NT2/D1 (cell line): ENCODE results near the gene ARMS2.

Experiments used
- DNase-seq: peaks from one replicate; pipeline ENCODE4 v3.0.0-alpha.2; 2011; ENCODE audit warnings: low read depth, low spot score
- H3K27me3 ChIP-seq: 2 replicates; pipeline ENCODE4 v1.6.0; 2011; ENCODE audit warnings: mild to moderate bottlenecking; ENCODE audit not compliant: insufficient read length, insufficient read depth
- H3K36me3 ChIP-seq: 2 replicates; pipeline ENCODE4 v1.6.1; 2011; ENCODE audit warnings: mild to moderate bottlenecking, low read length, mixed read lengths; ENCODE audit not compliant: insufficient read depth, insufficient read length
- H3K4me1 ChIP-seq: 2 replicates; pipeline ENCODE4 v1.5.1; 2011; ENCODE audit not compliant: insufficient read depth, insufficient read length
- H3K4me3 ChIP-seq: 2 replicates; pipeline ENCODE4 v1.5.1; 2011; ENCODE audit warnings: low read depth; ENCODE audit not compliant: insufficient read length
- H3K9ac ChIP-seq: 2 replicates; pipeline ENCODE4 v1.6.0; 2011; ENCODE audit warnings: low read depth; ENCODE audit not compliant: insufficient read length
- H3K9me3 ChIP-seq: 2 replicates; pipeline ENCODE4 v1.5.1; 2011; ENCODE audit warnings: mild to moderate bottlenecking, low read length; ENCODE audit not compliant: insufficient read depth
- SUZ12 ChIP-seq: IDR thresholded peaks from 2 replicates; pipeline ENCODE4 v1.6.1; 2011; ENCODE audit not compliant: insufficient read length, insufficient read depth; ENCODE audit errors: extremely low read depth
- YY1 ChIP-seq: IDR thresholded peaks from 2 replicates; pipeline ENCODE4 v1.6.1; 2011; ENCODE audit not compliant: insufficient read length, insufficient read depth
- ZNF274 ChIP-seq: IDR thresholded peaks from 2 replicates; pipeline ENCODE4 v1.6.1; 2011; ENCODE audit warnings: mild to moderate bottlenecking, low read depth, low read length

ARMS2 gene

GRCh38 chr10:122474131-122474818, 19.8 kb downstream of the ARMS2 start:
- H3K9ac ChIP-seq = no peak overlapping the region
- no peak overlapping the region for H3K4me3 ChIP-seq
- TF ChIP-seq ZNF274 (no peak), YY1 (no peak), SUZ12 (no peak)
- DNase-seq = no peak
- H3K27me3 ChIP-seq = no peaks in the 10 kb centered on the region
- H3K36me3 ChIP-seq = no peaks in the 10 kb centered on the region
- no peaks in the 10 kb centered on the region for H3K9me3 ChIP-seq
- peaks cover 6% of the 10 kb centered on the region for H3K4me1 ChIP-seq

- no peak overlapping the region for H3K9ac ChIP-seq
- no peak overlapping the region for H3K4me3 ChIP-seq
- no peaks in the 10 kb centered on the region for H3K9me3 ChIP-seq
- peaks cover 6% of the 10 kb centered on the region for H3K4me1 ChIP-seq
- DNase-seq = no peak
- no peaks in the 10 kb centered on the region for H3K36me3 ChIP-seq
- TF ChIP-seq YY1 = no peak
- no peak for TF ChIP-seq ZNF274
- H3K27me3 ChIP-seq = no peaks in the 10 kb centered on the region
Measured at GRCh38 chr10:122475100-122475499, 20.6 kb downstream of the ARMS2 start.

GRCh38 chr10:122475591-122476332, 21.3 kb downstream of the ARMS2 start:
- Histone ChIP-seq H3K36me3 (no peaks in the 10 kb centered on the region), H3K4me1 (peaks cover 6% of the 10 kb centered on the region), H3K9ac (no peak overlapping the region), H3K9me3 (no peaks in the 10 kb centered on the region), H3K4me3 (no peak overlapping the region), H3K27me3 (no peaks in the 10 kb centered on the region)
- TF ChIP-seq YY1 (no peak), ZNF274 (no peak), SUZ12 (no peak)
- DNase-seq = no peak

- Histone ChIP-seq H3K36me3 (no peaks in the 10 kb centered on the region), H3K9ac (no peak overlapping the region), H3K9me3 (peaks cover 4% of the 10 kb centered on the region; the same call in 1 of the 2 replicates), H3K4me1 (peaks cover 6% of the 10 kb centered on the region), H3K27me3 (no peaks in the 10 kb centered on the region), H3K4me3 (no peak overlapping the region)
- TF ChIP-seq YY1 = no peak
- no peak for TF ChIP-seq ZNF274
- no peak for TF ChIP-seq SUZ12
- no peak for DNase-seq
Measured at GRCh38 chr10:122476333-122476695, 21.9 kb downstream of the ARMS2 start.

GRCh38 chr10:122477436-122477835, 23.0 kb downstream of the ARMS2 start:
- TF ChIP-seq YY1 = no peak
- TF ChIP-seq ZNF274 = no peak
- no peak for TF ChIP-seq SUZ12
- H3K9ac ChIP-seq = no peak overlapping the region

GRCh38 chr10:122478971-122479370, 24.5 kb downstream of the ARMS2 start:
- no peak overlapping the region for H3K9ac ChIP-seq
- H3K4me1 ChIP-seq = peaks cover 5% of the 10 kb centered on the region
- no peak overlapping the region for H3K4me3 ChIP-seq
- TF ChIP-seq SUZ12 = no peak
- TF ChIP-seq ZNF274 = no peak
- TF ChIP-seq YY1 = no peak
- H3K36me3 ChIP-seq = no peaks in the 10 kb centered on the region
- H3K9me3 ChIP-seq = peaks cover 7% of the 10 kb centered on the region; the same call in 1 of the 2 replicates
- no peak for DNase-seq
- no peaks in the 10 kb centered on the region for H3K27me3 ChIP-seq

More at GRCh38 chr10:122477436-122477835, 23.0 kb downstream of the ARMS2 start:
- H3K9me3 ChIP-seq = peaks cover 7% of the 10 kb centered on the region; the same call in 1 of the 2 replicates
- no peaks in the 10 kb centered on the region for H3K36me3 ChIP-seq
- no peak for DNase-seq
- H3K4me3 ChIP-seq = no peak overlapping the region
- H3K4me1 ChIP-seq = peaks cover 6% of the 10 kb centered on the region
- H3K27me3 ChIP-seq = no peaks in the 10 kb centered on the region

GRCh38 chr10:122480146-122480833, 25.8 kb downstream of the ARMS2 start:
- Histone ChIP-seq H3K27me3 (no peaks in the 10 kb centered on the region), H3K36me3 (no peaks in the 10 kb centered on the region), H3K9ac (no peak overlapping the region), H3K4me1 (peaks cover 2% of the 10 kb centered on the region), H3K9me3 (peaks cover 7% of the 10 kb centered on the region; the same call in 1 of the 2 replicates), H3K4me3 (no peak overlapping the region)
- TF ChIP-seq SUZ12 (no peak), ZNF274 (no peak), YY1 (no peak)
- DNase-seq = no peak
